HG03025 (cell line): ENCODE data around the gene IQCH.

ENCODE experiments used
- ATAC-seq: cut with Tn5 transposase; IDR thresholded peaks from one replicate; pipeline ENCODE4 v1.9.1; 2021; ENCODE audit warnings: mild to moderate bottlenecking, moderate library complexity; ENCODE audit not compliant: unreplicated experiment, low FRiP score

The IQCH gene

GRCh38 chr15:67296188-67296587 lies 41.6 kb downstream of the IQCH start:
- ATAC-seq: no peak

- ATAC-seq: no peak
These were observed 42.1 kb downstream of the IQCH start for GRCh38 chr15:67296684-67297083.

GRCh38 chr15:67300266-67301025 lies 45.9 kb downstream of the IQCH start:
- no peak for ATAC-seq

GRCh38 chr15:67303490-67304363 lies 49.1 kb downstream of the IQCH start:
- no peak for ATAC-seq

GRCh38 chr15:67304778-67305177 lies 50.2 kb downstream of the IQCH start:
- no peak for ATAC-seq

GRCh38 chr15:67305506-67305905 lies 50.9 kb downstream of the IQCH start:
- ATAC-seq: no peak

- ATAC-seq: no peak
These were observed 52.6 kb downstream of the IQCH start for GRCh38 chr15:67307156-67307555.

GRCh38 chr15:67307889-67308597 lies 53.5 kb downstream of the IQCH start:
- ATAC-seq: no peak

- no peak for ATAC-seq
These were observed 57.1 kb downstream of the IQCH start for GRCh38 chr15:67311731-67312130.

GRCh38 chr15:67319961-67320360 lies 65.4 kb downstream of the IQCH start:
- no peak for ATAC-seq

- no peak for ATAC-seq
These were observed 66.8 kb downstream of the IQCH start for GRCh38 chr15:67321352-67321751.

- no peak for ATAC-seq
These were observed 67.9 kb downstream of the IQCH start for GRCh38 chr15:67322481-67322880.

- ATAC-seq: no peak
These were observed 72.7 kb downstream of the IQCH start for GRCh38 chr15:67327312-67327711.

GRCh38 chr15:67327737-67328136 lies 73.2 kb downstream of the IQCH start:
- no peak for ATAC-seq

GRCh38 chr15:67329984-67330733 lies 75.6 kb downstream of the IQCH start:
- no peak for ATAC-seq

GRCh38 chr15:67331676-67332075 lies 77.1 kb downstream of the IQCH start:
- no peak for ATAC-seq

GRCh38 chr15:67335026-67335425 lies 80.4 kb downstream of the IQCH start:
- no peak for ATAC-seq

- ATAC-seq: no peak
These were observed 81.1 kb downstream of the IQCH start for GRCh38 chr15:67335534-67336222.

GRCh38 chr15:67340630-67341029 lies 86.0 kb downstream of the IQCH start:
- no peak for ATAC-seq

GRCh38 chr15:67341539-67341938 lies 87.0 kb downstream of the IQCH start:
- no peak for ATAC-seq
